ENCODE results near the gene HTR2B.
A peak's percentile ranks its signal among the peaks of the same experiment; 100 is the strongest.
"Not testable (repeated sequence)": the region's sequence is repeated elsewhere in the genome, so short reads cannot be mapped to it uniquely, and the experiment has no call there.

The HTR2B gene

GRCh38 chr2:231132129-231132528 lies 7.3 kb upstream of the HTR2B start:
- DNase-seq, result no peak

DNA sequence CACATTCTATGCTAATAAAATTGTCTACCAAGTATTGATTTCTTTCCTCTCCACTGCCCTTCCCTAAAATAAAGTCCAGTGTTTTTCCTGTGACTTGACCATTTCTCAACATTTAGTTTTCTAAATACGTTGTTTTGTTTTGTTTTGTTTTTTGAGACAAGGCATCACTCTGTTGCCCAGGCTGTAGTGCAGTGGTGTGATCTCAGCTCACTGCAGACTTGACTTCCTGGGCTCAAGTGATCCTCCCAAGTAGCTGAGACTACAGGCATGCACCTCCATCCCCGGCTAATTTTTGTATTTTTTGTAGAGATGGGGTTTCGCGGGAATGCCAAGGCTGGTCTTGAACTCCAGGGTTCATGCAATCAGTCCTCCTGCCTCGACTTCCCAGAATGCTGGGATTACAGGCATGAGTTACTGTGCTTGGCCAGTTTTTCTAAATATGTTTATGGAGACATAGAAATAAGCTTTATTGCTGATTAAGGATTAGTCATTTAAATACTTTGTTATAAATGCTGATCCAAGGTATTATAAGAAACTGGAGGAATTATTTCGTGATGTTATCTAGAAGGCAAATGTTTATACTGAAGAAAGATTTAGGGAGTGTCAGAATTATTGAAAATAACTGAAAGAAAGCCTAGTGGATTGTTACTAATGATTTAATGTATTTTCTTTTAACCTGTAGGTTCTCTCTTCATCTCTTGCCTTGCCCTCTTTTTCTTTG lies 5.7 kb upstream of the HTR2B start:
- no peak for DNase-seq

- DNase-seq, result no peak
Measured at GRCh38 chr2:231129216-231129615, 4.4 kb upstream of the HTR2B start.

- DNase-seq, result no peak
Measured at GRCh38 chr2:231128541-231128940, 3.7 kb upstream of the HTR2B start.

GRCh38 chr2:231127936-231128335 lies 3.1 kb upstream of the HTR2B start:
- no peak for DNase-seq

DNA sequence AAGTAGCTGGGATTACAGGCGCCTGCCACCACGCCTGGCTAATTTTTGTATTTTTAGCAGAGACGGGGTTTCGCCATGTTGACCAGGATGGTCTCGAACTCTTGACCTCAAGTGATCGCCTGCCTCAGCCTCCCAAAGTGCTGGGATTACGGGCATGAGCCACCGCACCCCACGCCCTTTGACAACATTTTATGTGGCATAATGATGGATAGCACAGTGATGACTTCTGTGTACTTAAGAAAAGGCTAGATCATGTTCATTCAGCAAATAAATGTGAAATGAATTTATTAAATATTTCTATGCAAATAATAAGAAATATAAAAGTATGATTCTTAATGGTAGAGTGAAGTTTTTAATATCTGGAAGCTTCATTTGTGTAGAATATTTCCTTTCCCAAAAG lies 2.6 kb upstream of the HTR2B start:
- DNase-seq, result no peak

GRCh38 chr2:231126123-231126522 lies 1.3 kb upstream of the HTR2B start:
- no peak for DNase-seq

DNA sequence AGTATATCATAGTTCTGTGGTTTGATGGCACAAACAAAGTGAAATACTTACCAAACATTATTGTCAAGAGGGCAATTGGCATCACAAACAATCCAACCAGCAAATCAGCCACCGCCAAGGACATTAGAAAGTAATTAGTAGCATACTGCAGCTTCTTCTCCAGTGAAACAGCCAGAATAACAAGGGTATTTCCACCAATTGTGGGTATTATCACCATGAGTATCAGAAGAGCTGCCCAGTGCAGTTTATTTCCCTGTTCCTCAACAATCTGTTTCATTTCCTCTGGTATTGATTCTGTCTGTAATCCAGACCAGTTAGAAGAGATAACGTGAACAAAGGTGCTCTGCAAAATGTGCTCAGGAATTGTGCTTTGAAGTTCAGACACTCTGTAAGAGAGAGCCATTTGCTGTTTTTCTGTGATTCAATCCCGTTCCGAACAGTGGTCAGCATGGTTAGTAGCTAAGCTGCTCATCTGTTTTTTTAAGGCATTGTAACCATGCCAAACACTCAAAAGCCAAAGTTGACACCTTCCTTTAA lies 1.4 kb downstream of the HTR2B start:
- no peak for DNase-seq

DNA sequence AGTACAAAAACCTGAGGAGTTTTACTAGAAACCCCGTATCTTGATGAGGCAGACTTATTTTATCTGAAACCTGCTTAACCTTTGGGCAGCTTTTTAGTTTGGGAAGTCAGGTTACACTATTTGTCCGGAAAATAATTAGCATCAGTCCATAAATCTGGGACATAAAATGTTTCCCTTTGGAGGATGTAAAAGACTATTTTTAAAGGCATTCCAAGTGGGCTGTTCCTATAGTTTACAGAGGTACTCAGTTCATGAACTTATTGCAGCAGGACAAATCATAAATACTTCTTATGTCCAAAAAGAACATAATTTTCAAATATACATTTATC lies 6.3 kb downstream of the HTR2B start:
- DNase-seq, result no peak

DNA sequence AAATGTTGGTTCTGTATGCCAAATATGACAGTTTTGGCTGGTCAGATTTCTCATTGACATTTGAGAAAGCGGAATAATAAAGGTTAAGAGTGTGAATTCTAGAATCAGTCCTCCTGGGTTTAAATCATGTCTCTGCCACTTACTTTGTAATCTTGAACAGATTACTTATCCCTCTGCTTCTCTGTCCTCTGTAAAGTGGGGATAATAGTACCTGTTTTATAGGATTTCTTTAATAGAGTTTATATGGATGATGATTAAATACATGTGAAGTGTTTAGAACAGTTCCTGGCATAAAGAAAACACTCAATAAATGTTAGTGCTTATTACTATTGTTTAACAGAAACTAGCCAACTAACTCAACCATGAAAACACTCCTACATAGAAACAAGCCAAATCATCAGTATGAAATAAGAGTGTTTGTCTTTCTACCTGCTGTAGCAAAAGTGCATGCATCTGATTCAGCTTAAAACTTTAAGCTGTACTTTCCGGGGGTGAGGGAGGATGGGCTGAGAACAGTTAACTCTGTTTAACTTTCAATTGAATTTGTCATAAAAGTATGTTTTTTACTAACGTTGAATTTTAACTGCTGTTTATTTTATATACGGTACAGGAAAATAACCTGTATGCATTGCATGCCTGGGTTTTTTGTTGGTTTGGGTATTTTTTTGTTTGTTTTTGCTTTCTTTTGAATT lies 6.8 kb downstream of the HTR2B start:
- DNase-seq, result no peak

GRCh38 chr2:231117148-231117547 lies 7.7 kb downstream of the HTR2B start:
- DNase-seq, result no peak

DNA sequence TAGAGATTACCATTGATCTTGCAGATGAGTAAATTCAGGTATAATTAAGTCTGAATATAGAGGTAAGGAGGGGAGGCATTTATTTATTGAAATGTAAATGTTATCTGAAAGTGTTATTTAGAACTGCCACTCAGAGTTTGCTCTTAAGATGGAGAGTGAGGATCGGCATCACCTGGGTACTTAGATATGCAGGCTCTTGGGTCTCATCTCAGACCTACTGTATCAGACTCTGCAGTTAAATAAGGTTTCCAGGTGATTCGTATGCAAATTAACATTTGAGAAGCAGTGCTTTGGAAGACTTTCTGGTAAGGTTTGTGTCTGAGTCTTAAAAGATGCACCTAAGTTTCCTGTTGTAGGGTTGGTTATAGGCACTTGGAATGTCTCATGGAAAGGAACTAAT lies 9.2 kb downstream of the HTR2B start:
- no peak for DNase-seq

- DNase-seq, result no peak
Measured at GRCh38 chr2:231113489-231113888, 11.4 kb downstream of the HTR2B start.

DNA sequence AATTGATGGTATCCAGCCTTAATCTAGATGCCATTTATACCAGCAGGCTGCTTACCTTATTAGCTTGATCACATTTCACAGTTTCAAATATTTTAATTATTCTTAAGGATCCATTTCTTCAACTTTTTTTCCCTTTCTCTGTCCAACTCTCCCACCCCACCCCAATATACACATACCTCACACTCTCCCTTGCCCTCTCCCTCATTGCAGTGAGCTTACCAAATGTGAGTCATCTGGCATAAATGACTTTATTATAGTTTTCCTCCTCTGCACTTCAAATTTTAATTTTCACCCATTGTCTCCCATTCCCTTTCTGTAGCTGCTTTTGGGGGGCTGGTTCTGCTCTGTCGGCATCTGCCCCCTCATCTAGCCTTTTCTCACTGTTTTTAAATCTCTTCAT lies 12.9 kb downstream of the HTR2B start:
- DNase-seq, result no peak

DNA sequence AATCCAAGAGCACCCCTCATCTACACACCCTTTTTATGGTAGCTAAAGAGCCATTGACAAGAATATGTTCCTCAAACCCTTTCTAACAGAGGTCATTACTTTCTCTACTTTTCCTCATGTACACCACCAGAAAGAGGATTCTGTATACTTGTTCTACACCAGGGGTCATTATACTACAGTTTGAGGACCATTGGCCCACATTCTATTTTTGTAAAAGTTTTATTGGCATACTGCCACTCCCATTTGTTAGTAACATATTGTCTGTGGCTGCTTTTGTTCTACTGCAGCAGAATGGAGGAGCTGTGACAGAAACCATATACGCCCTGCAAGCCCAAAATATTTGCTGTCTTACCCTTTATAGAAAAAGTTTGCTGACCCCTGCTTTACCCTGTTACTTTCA lies 14.3 kb downstream of the HTR2B start:
- DNase-seq, result no peak

DNA sequence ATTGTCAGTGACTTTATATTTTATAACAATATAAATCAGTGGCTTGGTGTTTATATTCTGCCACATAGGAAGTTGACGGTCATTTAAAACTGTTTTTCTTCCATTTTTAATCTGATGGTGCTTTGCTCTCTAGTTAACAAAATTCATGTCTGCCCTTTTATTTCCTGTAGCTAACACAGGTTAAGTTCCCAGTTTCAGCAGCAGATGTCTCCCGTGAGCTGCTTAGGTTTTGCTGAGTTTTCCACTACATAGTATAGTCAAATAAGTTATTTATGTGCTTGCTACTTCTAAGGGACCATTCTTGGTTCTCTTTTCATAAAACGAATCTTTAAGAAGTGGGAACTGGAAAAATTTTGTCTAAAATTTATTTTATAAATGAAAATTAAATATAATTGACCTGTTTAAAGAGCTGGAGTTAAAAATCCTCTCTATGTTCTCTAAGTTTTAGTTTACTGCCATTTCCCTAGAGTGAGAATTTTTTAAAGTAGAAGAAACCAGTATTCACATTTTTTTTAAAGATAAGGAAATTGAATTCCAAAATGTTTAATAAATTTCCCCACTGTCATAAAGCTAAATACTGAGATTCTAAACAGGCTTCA lies 20.6 kb downstream of the HTR2B start:
- DNase-seq, result peak; percentile 16 to 37

GRCh38 chr2:231102772-231103171 lies 22.1 kb downstream of the HTR2B start:
- no peak for DNase-seq

DNA sequence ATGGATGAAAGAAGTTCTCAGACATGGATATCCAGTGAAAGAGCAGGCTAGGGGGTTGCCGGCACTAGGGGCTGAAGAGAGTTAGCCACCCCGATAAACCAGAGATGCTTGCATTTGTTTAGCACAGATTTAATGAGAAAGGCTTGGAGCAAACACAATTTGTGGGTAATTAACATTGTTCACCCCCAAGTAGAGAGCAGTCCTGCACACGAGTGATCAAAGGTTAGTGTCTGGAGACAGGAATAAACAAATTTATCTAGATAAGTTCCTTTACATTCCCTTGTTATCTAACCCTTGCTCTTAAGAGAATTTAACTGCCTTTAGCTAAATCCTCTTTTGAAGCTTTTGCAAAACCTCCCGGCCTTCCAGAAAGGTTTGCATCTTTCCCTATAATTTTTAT lies 23.9 kb downstream of the HTR2B start:
- no peak for DNase-seq

- DNase-seq, result not testable (repeated sequence)
Measured at GRCh38 chr2:231100321-231100720, 24.5 kb downstream of the HTR2B start.

DNA sequence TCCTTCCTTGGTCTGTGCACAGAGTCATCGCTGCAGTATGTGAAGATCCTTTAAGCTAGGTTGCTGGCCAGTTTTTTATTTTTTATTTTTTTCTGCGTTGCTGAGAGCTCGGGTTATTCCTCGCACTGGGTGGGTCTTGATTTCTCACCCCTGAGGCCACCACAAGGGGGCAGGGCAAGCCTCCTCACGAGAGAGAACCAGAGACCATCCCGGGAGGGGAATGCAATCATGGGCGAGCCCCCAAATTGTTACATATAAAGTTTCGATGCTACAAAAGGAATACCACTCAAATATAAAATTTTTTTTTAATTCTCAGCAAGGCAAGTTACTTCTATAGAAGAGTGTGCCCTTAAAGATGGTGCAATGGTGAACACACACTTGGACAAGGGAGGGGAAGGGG lies 24.9 kb downstream of the HTR2B start:
- DNase-seq, result no peak

GRCh38 chr2:231094736-231095346 lies 30.0 kb downstream of the HTR2B start:
- DNase-seq, result no peak

- no peak for DNase-seq
Measured at GRCh38 chr2:231093933-231094332, 30.9 kb downstream of the HTR2B start.

GRCh38 chr2:231088754-231089153 lies 36.1 kb downstream of the HTR2B start:
- DNase-seq, result no peak

DNA sequence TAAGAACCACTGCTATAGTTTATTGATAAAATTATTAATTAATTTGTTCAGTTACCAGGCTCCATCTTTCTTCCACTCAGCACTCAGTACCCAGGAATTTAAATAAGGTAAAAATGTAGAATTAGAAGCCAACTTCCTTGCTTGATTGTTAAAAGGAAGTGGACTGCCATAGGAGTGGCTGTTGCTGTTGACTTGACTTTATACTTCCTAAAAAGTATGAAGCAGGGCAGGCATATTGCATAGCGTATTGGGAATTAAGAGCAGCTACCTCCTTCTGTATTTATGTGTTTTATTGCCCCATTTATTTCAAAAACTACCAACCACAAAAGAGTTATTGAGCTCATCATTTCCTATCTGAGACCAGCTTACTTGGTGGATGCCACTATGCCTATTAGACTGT lies 40.3 kb downstream of the HTR2B start:
- DNase-seq, result no peak
